Loucy (cell line): ENCODE results near the gene MLH1.

ENCODE experiments used
- H2AFZ ChIP-seq: fragments of 200-600 bp; sonication (generic); 2 replicates; pipeline ENCODE4 v1.6.0; 2016; ENCODE audit warnings: antibody characterized with exemption, mild to moderate bottlenecking, low read length, moderate library complexity
- H3F3A ChIP-seq: fragments of 200-600 bp; 2 replicates; pipeline ENCODE4 v1.6.0; 2016; ENCODE audit warnings: antibody characterized with exemption, low read depth, mild to moderate bottlenecking
- H3K27me3 ChIP-seq: fragments of 200-600 bp; sonication (generic); 2 replicates; pipeline ENCODE4 v1.6.1; 2014; ENCODE audit warnings: low read length, mild to moderate bottlenecking; ENCODE audit not compliant: insufficient read depth, poor library complexity, severe bottlenecking
- H3K36me3 ChIP-seq: fragments of 200-600 bp; sonication (generic); 2 replicates; pipeline ENCODE4 v1.6.1; 2016; ENCODE audit warnings: low read length; ENCODE audit not compliant: insufficient read depth
- H3K4me1 ChIP-seq: fragments of 200-600 bp; sonication (generic); 2 replicates; pipeline ENCODE4 v1.5.1; 2014; ENCODE audit warnings: low read length, mild to moderate bottlenecking; ENCODE audit not compliant: insufficient read depth, poor library complexity, severe bottlenecking
- H3K4me2 ChIP-seq: fragments of 200-600 bp; sonication (generic); 2 replicates; pipeline ENCODE4 v1.6.0; 2014; ENCODE audit warnings: antibody characterized with exemption, low read length, low read depth, mild to moderate bottlenecking; ENCODE audit not compliant: poor library complexity, severe bottlenecking
- H3K4me3 ChIP-seq: fragments of 200-600 bp; sonication (generic); 2 replicates; pipeline ENCODE4 v1.5.1; 2014; ENCODE audit warnings: low read length, mild to moderate bottlenecking, mixed read lengths; ENCODE audit not compliant: poor library complexity, severe bottlenecking
- H3K79me2 ChIP-seq: fragments of 200-600 bp; sonication (generic); 2 replicates; pipeline ENCODE4 v1.6.1; 2014; ENCODE audit warnings: low read length; ENCODE audit not compliant: insufficient read depth
- H3K9ac ChIP-seq: fragments of 200-600 bp; sonication (generic); 2 replicates; pipeline ENCODE4 v1.6.0; 2014; ENCODE audit warnings: mild to moderate bottlenecking, low read depth, low read length, moderate library complexity; ENCODE audit not compliant: poor library complexity, severe bottlenecking
- H3K9me2 ChIP-seq: fragments of 200-600 bp; sonication (generic); replicated peaks from 2 replicates; pipeline ENCODE4 v1.6.1; 2016; ENCODE audit warnings: low read depth, low read length, mixed read lengths
- H3K9me3 ChIP-seq: fragments of 200-600 bp; sonication (generic); 2 replicates; pipeline ENCODE4 v1.6.1; 2014; ENCODE audit warnings: mild to moderate bottlenecking, antibody characterized with exemption, low read length, low read depth; ENCODE audit not compliant: insufficient read depth
- H4K20me1 ChIP-seq: fragments of 200-600 bp; sonication (generic); 2 replicates; pipeline ENCODE4 v1.6.0; 2014; ENCODE audit warnings: antibody characterized with exemption, low read length, mild to moderate bottlenecking; ENCODE audit not compliant: insufficient read depth, poor library complexity, severe bottlenecking
- CTCF ChIP-seq: fragments of 200-600 bp; sonication (generic); conservative IDR thresholded peaks from 2 replicates; pipeline ENCODE4 v1.5.1; 2014; ENCODE audit warnings: mild to moderate bottlenecking, antibody characterized with exemption, low read length
- EZH2phosphoT487 ChIP-seq: fragments of 200-600 bp; IDR thresholded peaks from 2 replicates; pipeline ENCODE4 v1.6.1; 2018; ENCODE audit warnings: antibody characterized with exemption, mild to moderate bottlenecking, moderate library complexity, borderline replicate concordance

MLH1 gene

DNA sequence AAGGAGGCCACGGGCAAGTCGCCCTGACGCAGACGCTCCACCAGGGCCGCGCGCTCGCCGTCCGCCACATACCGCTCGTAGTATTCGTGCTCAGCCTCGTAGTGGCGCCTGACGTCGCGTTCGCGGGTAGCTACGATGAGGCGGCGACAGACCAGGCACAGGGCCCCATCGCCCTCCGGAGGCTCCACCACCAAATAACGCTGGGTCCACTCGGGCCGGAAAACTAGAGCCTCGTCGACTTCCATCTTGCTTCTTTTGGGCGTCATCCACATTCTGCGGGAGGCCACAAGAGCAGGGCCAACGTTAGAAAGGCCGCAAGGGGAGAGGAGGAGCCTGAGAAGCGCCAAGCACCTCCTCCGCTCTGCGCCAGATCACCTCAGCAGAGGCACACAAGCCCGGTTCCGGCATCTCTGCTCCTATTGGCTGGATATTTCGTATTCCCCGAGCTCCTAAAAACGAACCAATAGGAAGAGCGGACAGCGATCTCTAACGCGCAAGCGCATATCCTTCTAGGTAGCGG is 452 bp upstream of the MLH1 start, which contains the start of gene EPM2AIP1:
EPM2AIP1 (minus strand) TSS at position 326 of the 520 bp plus-strand sequence; CDS start at position 272, 54 bp downstream.
- Histone ChIP-seq H3K4me2 (peak within 1 kb of the TSS; percentile 98), H3K79me2 (peaks cover 89% of the 10 kb centered on the region), H3K9me2 (no peaks in the 10 kb centered on the region), H3K9ac (peak within 1 kb of the TSS; percentile 98), H3F3A (no peaks in the 10 kb centered on the region), H3K27me3 (no peaks in the 10 kb centered on the region), H3K36me3 (peaks cover 13% of the 10 kb centered on the region; the same call in 1 of the 2 replicates), H3K4me1 (peaks cover 62% of the 10 kb centered on the region), H3K4me3 (peak within 1 kb of the TSS; percentile 94), H2AFZ (peak within 1 kb of the TSS; percentile 93), H4K20me1 (peaks cover 48% of the 10 kb centered on the region), H3K9me3 (no peaks in the 10 kb centered on the region)
- no peak for TF ChIP-seq EZH2phosphoT487
- TF ChIP-seq CTCF: peak; percentile 40; the same call in 1 of the 2 replicates

DNA sequence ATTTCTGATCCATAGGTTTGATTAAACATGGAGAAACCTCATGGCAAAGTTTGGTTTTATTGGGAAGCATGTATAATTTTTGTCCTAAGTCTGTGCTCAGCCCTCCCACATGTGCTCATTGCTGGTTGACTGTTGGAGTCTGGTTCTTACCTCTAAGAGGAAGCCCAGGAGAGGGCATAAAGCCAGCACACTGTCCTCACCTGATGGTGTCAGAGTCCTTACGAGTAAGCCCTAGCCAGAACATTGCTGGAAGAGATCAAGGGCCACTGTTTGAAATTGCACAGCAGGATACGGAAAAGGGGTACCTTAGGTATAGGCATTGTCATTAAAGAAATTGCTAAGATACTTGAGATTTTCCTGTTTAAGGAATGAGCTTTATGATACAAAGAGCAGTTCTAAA is 21.3 kb downstream of the MLH1 start:
- TF ChIP-seq EZH2phosphoT487 (no peak), CTCF (no peak)
- Histone ChIP-seq H3K4me3 (no peak overlapping the region), H3K4me2 (no peak overlapping the region), H3K36me3 (peaks cover 75% of the 10 kb centered on the region; the same call in 1 of the 2 replicates), H3K27me3 (no peaks in the 10 kb centered on the region), H2AFZ (no peak overlapping the region), H3K9me2 (no peaks in the 10 kb centered on the region), H3F3A (no peaks in the 10 kb centered on the region), H3K4me1 (no peaks in the 10 kb centered on the region), H4K20me1 (no peaks in the 10 kb centered on the region), H3K9me3 (no peaks in the 10 kb centered on the region), H3K9ac (no peak overlapping the region), H3K79me2 (no peaks in the 10 kb centered on the region)

DNA sequence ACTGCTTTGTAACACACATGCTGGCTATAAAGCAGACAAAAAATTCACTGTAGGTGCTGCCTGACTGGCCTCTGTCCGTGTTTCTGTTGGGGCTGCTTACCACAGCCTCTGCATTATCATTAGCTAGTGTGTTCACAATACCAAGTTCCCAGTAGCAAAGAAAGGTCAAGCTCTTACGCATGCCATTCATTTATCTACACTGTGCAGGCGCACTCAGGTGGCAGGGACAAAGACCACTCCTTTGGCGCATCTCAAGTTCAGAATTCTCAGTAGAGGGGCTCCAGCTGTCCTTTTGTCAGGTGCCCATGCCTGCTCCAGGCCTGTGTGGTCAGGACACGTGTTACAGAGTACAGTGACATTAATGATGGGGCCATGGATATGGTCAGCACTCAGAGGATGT is 22.3 kb downstream of the MLH1 start:
- Histone ChIP-seq H3K4me1 (no peaks in the 10 kb centered on the region), H3K4me2 (no peak overlapping the region), H3F3A (no peaks in the 10 kb centered on the region), H4K20me1 (no peaks in the 10 kb centered on the region), H3K9ac (no peak overlapping the region), H3K9me3 (no peaks in the 10 kb centered on the region), H3K79me2 (no peaks in the 10 kb centered on the region), H3K27me3 (no peaks in the 10 kb centered on the region), H3K4me3 (no peak overlapping the region), H2AFZ (no peak overlapping the region), H3K36me3 (peaks cover 83% of the 10 kb centered on the region; the same call in 1 of the 2 replicates), H3K9me2 (no peaks in the 10 kb centered on the region)
- TF ChIP-seq EZH2phosphoT487: no peak
- no peak for TF ChIP-seq CTCF
